UCSD-AML1 (cell line): ENCODE measurements around the gene IRX6.

Source experiments
- DNase-seq: peaks from one replicate; lab custom pipeline; 2025; ENCODE audit not compliant: unreplicated experiment; lab: John Stamatoyannopoulos, UW

The IRX6 gene

GRCh38 chr16:55364811-55365210 lies 40.8 kb downstream of the IRX6 start:
- DNase-seq: no peak

GRCh38 chr16:55367301-55367811 lies 43.4 kb downstream of the IRX6 start:
- DNase-seq: no peak

- DNase-seq: no peak
Observed at GRCh38 chr16:55367866-55368603, 44.0 kb downstream of the IRX6 start.

- no peak for DNase-seq
Observed at GRCh38 chr16:55369151-55369550, 45.1 kb downstream of the IRX6 start.

GRCh38 chr16:55370762-55371482 lies 46.9 kb downstream of the IRX6 start:
- peak; percentile 48 for DNase-seq

- no peak for DNase-seq
Observed at GRCh38 chr16:55372792-55373488, 48.9 kb downstream of the IRX6 start.

- no peak for DNase-seq
Observed at GRCh38 chr16:55373489-55373832, 49.5 kb downstream of the IRX6 start.

GRCh38 chr16:55376045-55376444 lies 52.0 kb downstream of the IRX6 start:
- DNase-seq: no peak

- DNase-seq: no peak
Observed at GRCh38 chr16:55376567-55377167, 52.7 kb downstream of the IRX6 start.

GRCh38 chr16:55377840-55378239 lies 53.8 kb downstream of the IRX6 start:
- DNase-seq: no peak

GRCh38 chr16:55378616-55379015 lies 54.6 kb downstream of the IRX6 start:
- DNase-seq: no peak

- no peak for DNase-seq
Observed at GRCh38 chr16:55379371-55379770, 55.4 kb downstream of the IRX6 start.

GRCh38 chr16:55379876-55380390 lies 55.9 kb downstream of the IRX6 start:
- no peak for DNase-seq
